IMR-90 (cell line): ENCODE data around the gene NEU1.

Experiments
- FOS ChIP-seq: fragments of 150-350 bp; IDR thresholded peaks from 2 replicates; pipeline ENCODE4 v1.6.1; 2016; ENCODE audit warnings: low read depth, low read length
- POLR2A ChIP-seq: IDR thresholded peaks from 2 replicates; pipeline ENCODE4 v1.6.1; 2012; ENCODE audit warnings: mild to moderate bottlenecking, low read depth, low read length
- TF ChIP-seq, protein P1 (sequence below): conservative IDR thresholded peaks from 2 replicates; pipeline ENCODE4 v1.5.1; 2012; ENCODE audit warnings: mild to moderate bottlenecking, low read depth, low read length, improper control_type of control experiment

DNA sequence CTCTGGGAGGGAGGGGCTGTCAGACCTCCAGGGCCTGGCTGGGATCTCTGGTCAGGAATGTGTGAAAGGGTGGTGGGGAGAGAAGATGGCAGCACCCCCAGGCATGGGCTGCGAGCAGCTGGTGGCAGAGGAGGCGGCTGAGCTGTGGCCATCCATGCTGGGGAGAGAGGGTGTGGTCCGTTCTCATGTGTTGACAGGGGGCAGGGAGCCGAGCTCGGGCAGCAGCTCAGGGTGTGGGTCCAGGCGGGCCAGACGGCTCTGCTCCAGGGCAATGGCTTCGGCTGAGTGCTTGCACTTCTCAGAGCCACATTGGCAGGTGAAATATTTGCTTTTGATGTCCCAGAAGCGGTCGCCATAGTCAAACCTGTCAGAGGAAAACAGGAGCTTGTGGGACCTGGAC is 17.3 kb upstream of the NEU1 start:
- TF ChIP-seq, protein P1, sequence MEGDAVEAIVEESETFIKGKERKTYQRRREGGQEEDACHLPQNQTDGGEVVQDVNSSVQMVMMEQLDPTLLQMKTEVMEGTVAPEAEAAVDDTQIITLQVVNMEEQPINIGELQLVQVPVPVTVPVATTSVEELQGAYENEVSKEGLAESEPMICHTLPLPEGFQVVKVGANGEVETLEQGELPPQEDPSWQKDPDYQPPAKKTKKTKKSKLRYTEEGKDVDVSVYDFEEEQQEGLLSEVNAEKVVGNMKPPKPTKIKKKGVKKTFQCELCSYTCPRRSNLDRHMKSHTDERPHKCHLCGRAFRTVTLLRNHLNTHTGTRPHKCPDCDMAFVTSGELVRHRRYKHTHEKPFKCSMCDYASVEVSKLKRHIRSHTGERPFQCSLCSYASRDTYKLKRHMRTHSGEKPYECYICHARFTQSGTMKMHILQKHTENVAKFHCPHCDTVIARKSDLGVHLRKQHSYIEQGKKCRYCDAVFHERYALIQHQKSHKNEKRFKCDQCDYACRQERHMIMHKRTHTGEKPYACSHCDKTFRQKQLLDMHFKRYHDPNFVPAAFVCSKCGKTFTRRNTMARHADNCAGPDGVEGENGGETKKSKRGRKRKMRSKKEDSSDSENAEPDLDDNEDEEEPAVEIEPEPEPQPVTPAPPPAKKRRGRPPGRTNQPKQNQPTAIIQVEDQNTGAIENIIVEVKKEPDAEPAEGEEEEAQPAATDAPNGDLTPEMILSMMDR: no peak
- TF ChIP-seq FOS (no peak), POLR2A (no peak)
